MM.1S (cell line): ENCODE data around the gene TMEM212.

Source experiments
- DNase-seq: peaks from one replicate; pipeline ENCODE4 v3.0.0-alpha.2; 2015
- H2AFZ ChIP-seq: fragments of 300-600 bp; sonication (generic); 2 replicates; pipeline ENCODE4 v1.6.0; 2016; ENCODE audit warnings: antibody characterized with exemption, low read length
- H3F3A ChIP-seq: fragments of 300-600 bp; sonication (generic); 2 replicates; pipeline ENCODE4 v1.6.1; 2016; ENCODE audit warnings: mild to moderate bottlenecking, antibody characterized with exemption, low read length, moderate library complexity, mixed read lengths; ENCODE audit not compliant: insufficient read depth
- H3K27ac ChIP-seq: fragments of 300-600 bp; sonication (generic); 2 replicates; pipeline ENCODE4 v1.5.1; 2016; ENCODE audit warnings: mild to moderate bottlenecking, low read length
- H3K27me3 ChIP-seq: fragments of 300-600 bp; sonication (generic); replicated peaks from 2 replicates; pipeline ENCODE4 v1.6.0; 2016; ENCODE audit warnings: low read length; ENCODE audit not compliant: insufficient read depth
- H3K36me3 ChIP-seq: fragments of 300-600 bp; sonication (generic); replicated peaks from 2 replicates; pipeline ENCODE4 v1.6.1; 2016; ENCODE audit warnings: mild to moderate bottlenecking, low read length, mixed read lengths; ENCODE audit not compliant: insufficient read depth
- H3K4me1 ChIP-seq: fragments of 300-600 bp; sonication (generic); 2 replicates; pipeline ENCODE4 v1.6.1; 2016; ENCODE audit warnings: low read length, mixed read lengths
- H3K4me2 ChIP-seq: fragments of 300-600 bp; sonication (generic); 2 replicates; pipeline ENCODE4 v1.6.0; 2016; ENCODE audit warnings: low read depth, low read length
- H3K4me3 ChIP-seq: fragments of 300-600 bp; sonication (generic); 2 replicates; pipeline ENCODE4 v1.5.1; 2016; ENCODE audit warnings: low read length, mixed read lengths
- H3K79me2 ChIP-seq: fragments of 300-600 bp; sonication (generic); 2 replicates; pipeline ENCODE4 v1.6.1; 2016; ENCODE audit warnings: mixed run types, low read length, mixed read lengths
- H3K9ac ChIP-seq: fragments of 300-600 bp; sonication (generic); 2 replicates; pipeline ENCODE4 v1.6.1; 2016; ENCODE audit warnings: low read length, mixed read lengths
- H3K9me2 ChIP-seq: fragments of 300-600 bp; sonication (generic); replicated peaks from 2 replicates; pipeline ENCODE4 v1.6.1; 2016; ENCODE audit warnings: mild to moderate bottlenecking, low read length, mixed read lengths; ENCODE audit not compliant: insufficient read depth
- H3K9me3 ChIP-seq: fragments of 300-600 bp; sonication (generic); replicated peaks from 2 replicates; pipeline ENCODE4 v1.6.1; 2016; ENCODE audit warnings: mild to moderate bottlenecking, low read length, mixed read lengths; ENCODE audit not compliant: insufficient read depth
- H4K20me1 ChIP-seq: fragments of 300-600 bp; sonication (generic); 2 replicates; pipeline ENCODE4 v1.6.1; 2016; ENCODE audit warnings: mild to moderate bottlenecking, low read length, moderate library complexity, mixed read lengths; ENCODE audit not compliant: insufficient read depth
- EZH2 ChIP-seq: fragments of 300-600 bp; sonication (generic); optimal IDR thresholded peaks from 2 replicates; pipeline ENCODE3; 2017; ENCODE audit warnings: low read depth, mild to moderate bottlenecking, antibody characterized with exemption, low read length, mixed read lengths
- EZH2phosphoT487 ChIP-seq: fragments of 300-600 bp; sonication (generic); IDR thresholded peaks from 2 replicates; pipeline ENCODE4 v1.6.1; 2018; ENCODE audit warnings: antibody characterized with exemption, low read length
- TF ChIP-seq, protein P1 (sequence below): fragments of 300-600 bp; sonication (generic); IDR thresholded peaks from 2 replicates; pipeline ENCODE4 v1.5.1; 2016; ENCODE audit warnings: antibody characterized with exemption, low read length, mixed read lengths

The TMEM212 gene

DNA sequence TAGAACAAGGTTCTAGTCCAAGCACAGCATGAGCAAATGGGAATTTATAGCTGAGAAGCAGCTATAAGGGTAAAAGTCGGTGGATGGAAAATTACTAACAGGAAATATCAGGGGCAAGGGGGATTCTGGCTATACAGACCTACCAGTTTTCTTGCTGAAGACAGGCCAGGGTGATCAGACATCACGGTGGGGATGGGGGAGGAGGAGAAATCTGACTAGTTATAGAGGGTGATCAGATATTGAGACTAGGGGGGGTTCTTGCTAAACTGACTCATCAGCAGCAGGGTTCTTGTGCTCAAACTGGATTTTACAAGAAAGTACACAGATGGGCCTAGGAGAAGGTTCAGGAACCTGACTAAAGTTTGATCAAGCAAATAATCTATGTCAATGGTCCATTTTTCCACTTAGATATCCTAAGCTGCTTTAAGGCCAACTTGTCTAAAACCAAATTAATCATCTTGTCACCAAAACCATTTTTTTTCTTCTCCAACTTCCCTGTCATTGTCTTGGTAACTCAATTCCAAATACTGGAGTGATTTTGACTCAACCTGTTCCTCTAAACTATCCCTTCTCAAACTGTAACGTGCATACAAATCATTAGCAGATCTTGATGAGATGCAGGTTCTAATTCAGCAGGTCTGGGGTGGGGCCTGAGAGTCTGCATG is 4.6 kb downstream of the TMEM212 start:
- Histone ChIP-seq H3K27me3 (no peaks in the 10 kb centered on the region), H3F3A (no peaks in the 10 kb centered on the region), H3K4me3 (no peak overlapping the region), H3K79me2 (no peaks in the 10 kb centered on the region), H3K9me2 (no peaks in the 10 kb centered on the region), H3K27ac (no peak overlapping the region), H3K4me1 (no peaks in the 10 kb centered on the region), H3K36me3 (no peaks in the 10 kb centered on the region), H3K9ac (no peak overlapping the region), H2AFZ (no peak overlapping the region), H3K4me2 (no peak overlapping the region), H4K20me1 (no peaks in the 10 kb centered on the region), H3K9me3 (no peaks in the 10 kb centered on the region)
- no peak for DNase-seq
- TF ChIP-seq EZH2phosphoT487 (no peak), EZH2 (no peak)
- TF ChIP-seq, protein P1, sequence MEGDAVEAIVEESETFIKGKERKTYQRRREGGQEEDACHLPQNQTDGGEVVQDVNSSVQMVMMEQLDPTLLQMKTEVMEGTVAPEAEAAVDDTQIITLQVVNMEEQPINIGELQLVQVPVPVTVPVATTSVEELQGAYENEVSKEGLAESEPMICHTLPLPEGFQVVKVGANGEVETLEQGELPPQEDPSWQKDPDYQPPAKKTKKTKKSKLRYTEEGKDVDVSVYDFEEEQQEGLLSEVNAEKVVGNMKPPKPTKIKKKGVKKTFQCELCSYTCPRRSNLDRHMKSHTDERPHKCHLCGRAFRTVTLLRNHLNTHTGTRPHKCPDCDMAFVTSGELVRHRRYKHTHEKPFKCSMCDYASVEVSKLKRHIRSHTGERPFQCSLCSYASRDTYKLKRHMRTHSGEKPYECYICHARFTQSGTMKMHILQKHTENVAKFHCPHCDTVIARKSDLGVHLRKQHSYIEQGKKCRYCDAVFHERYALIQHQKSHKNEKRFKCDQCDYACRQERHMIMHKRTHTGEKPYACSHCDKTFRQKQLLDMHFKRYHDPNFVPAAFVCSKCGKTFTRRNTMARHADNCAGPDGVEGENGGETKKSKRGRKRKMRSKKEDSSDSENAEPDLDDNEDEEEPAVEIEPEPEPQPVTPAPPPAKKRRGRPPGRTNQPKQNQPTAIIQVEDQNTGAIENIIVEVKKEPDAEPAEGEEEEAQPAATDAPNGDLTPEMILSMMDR = no peak

DNA sequence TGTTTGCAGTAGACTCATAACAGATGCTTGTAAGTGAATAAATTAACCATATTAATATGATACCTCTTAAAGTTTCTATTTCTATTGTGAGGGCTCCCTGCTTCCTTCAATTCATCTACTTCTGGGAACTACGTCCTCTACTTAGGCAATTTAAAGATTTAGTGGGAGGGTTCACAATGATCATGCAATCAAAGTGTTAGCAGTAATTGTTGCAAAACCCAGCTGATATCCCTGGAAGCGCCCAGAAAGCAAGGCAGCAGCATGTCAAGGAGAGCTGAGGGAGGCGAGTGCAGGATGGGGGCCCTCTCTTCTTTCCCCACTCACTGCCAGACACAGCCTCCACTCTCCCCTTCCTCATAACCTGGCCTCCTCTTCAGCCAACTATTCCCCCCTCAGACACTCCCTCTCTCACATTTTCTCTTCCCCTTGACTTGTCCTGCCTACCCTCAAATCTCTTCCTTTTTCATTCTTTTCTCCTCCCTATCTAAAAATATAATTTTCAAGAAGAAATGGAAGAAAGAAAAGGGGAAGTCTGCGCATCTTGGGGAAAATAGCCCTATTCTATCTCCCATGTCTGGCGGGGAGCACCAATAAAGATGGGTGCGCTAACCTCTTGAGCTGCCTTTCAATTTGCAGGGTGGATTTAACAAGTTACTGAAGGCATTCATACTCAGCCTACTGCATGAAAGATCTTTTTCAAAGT is 6.6 kb downstream of the TMEM212 start:
- Histone ChIP-seq H3K79me2 (no peaks in the 10 kb centered on the region), H3K4me3 (no peak overlapping the region), H3K4me2 (no peak overlapping the region), H3K27me3 (no peaks in the 10 kb centered on the region), H3K4me1 (no peaks in the 10 kb centered on the region), H2AFZ (no peak overlapping the region), H3K9me2 (no peaks in the 10 kb centered on the region), H3K9me3 (no peaks in the 10 kb centered on the region; the same call in 1 of the 2 replicates), H3F3A (no peaks in the 10 kb centered on the region), H3K36me3 (no peaks in the 10 kb centered on the region), H3K27ac (no peak overlapping the region), H3K9ac (no peak overlapping the region), H4K20me1 (no peaks in the 10 kb centered on the region)
- TF ChIP-seq EZH2 (no peak), EZH2phosphoT487 (no peak)
- TF ChIP-seq, protein P1 = no peak
- no peak for DNase-seq

DNA sequence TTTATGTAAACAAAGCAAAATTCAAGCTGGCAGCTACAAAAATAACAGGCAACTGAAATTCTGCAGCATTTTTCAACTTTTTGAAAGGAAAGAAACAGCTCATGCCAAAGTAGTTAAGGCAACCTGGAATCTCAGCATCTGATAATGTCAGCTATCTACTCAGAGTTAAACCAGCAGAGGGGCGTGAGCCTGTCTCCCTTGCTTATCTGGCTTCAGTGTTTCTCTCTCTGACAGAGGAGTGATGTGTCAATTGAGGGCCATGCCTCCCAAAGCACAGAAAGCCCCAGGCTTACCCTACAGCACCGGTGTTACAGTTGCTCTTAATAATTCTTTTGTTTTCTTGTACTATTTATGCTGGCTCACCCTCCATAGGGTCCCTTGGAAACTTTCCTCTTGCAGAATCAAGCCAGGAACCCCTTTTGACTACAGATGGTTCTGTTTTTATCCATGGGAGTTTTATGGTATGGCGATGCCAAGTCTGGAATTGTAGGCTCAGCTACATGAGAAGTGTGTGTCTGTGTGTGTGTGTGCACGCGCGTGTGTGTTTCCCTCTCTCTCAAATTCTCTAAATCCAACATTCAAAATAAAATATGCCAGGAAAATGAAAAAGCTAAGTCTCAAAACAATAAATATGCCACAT is 7.3 kb downstream of the TMEM212 start:
- no peak overlapping the region for H3K4me2 ChIP-seq
- H3F3A ChIP-seq = no peaks in the 10 kb centered on the region
- H3K9ac ChIP-seq = no peak overlapping the region
- H3K4me1 ChIP-seq = no peaks in the 10 kb centered on the region
- H3K9me2 ChIP-seq = no peaks in the 10 kb centered on the region
- H3K36me3 ChIP-seq = no peaks in the 10 kb centered on the region
- H3K9me3 ChIP-seq = no peaks in the 10 kb centered on the region; the same call in 1 of the 2 replicates
- no peaks in the 10 kb centered on the region for H3K27me3 ChIP-seq
- DNase-seq = no peak
- H3K79me2 ChIP-seq = no peaks in the 10 kb centered on the region
- H2AFZ ChIP-seq = no peak overlapping the region
- no peak overlapping the region for H3K4me3 ChIP-seq
- no peaks in the 10 kb centered on the region for H4K20me1 ChIP-seq
- TF ChIP-seq, protein P1 = no peak
- TF ChIP-seq EZH2 (no peak), EZH2phosphoT487 (no peak)
- no peak overlapping the region for H3K27ac ChIP-seq
